GM19239 (cell line): ENCODE results near the gene SMARCAD1.

Source experiments
- DNase-seq: peaks from one replicate; pipeline ENCODE4 v3.0.0; 2011; ENCODE audit warnings: low spot score; ENCODE audit not compliant: insufficient read length
- FAIRE-seq: peaks from 2 replicates; lab custom pipeline; 2011; peaks lifted over from hg19 to GRCh38; lab: Jason Lieb, UNC

Gene SMARCAD1

GRCh38 chr4:94207469-94208224, at the start of gene SMARCAD1:
Gene SMARCAD1, plus strand, starts transcription at chr4:94207865. Its CDS starts 530 bp downstream, at chr4:94208395.
- FAIRE-seq: peak; percentile 98

GRCh38 chr4:94158883-94159282, 48.8 kb upstream of the SMARCAD1 start:
- DNase-seq: no peak
- FAIRE-seq: no peak

More at GRCh38 chr4:94207469-94208224, at the start of gene SMARCAD1:
- peak; percentile 54 for DNase-seq

GRCh38 chr4:94159790-94160189, 47.9 kb upstream of the SMARCAD1 start:
- no peak for FAIRE-seq
- no peak for DNase-seq

GRCh38 chr4:94160774-94161173, 46.9 kb upstream of the SMARCAD1 start:
- no peak for DNase-seq
- no peak for FAIRE-seq

- FAIRE-seq (no peak), DNase-seq (no peak)
These were observed 42.4 kb upstream of the SMARCAD1 start for GRCh38 chr4:94165256-94165655.

GRCh38 chr4:94168321-94168720, 39.3 kb upstream of the SMARCAD1 start:
- FAIRE-seq (no peak), DNase-seq (no peak)

GRCh38 chr4:94169803-94170372, 37.8 kb upstream of the SMARCAD1 start:
- no peak for DNase-seq
- FAIRE-seq: no peak

- DNase-seq: no peak
- FAIRE-seq: no peak
These were observed 36.0 kb upstream of the SMARCAD1 start for GRCh38 chr4:94171616-94172015.

GRCh38 chr4:94175553-94176261, 32.0 kb upstream of the SMARCAD1 start:
- no peak for FAIRE-seq
- DNase-seq: no peak

GRCh38 chr4:94177822-94178221, 29.8 kb upstream of the SMARCAD1 start:
- DNase-seq (no peak), FAIRE-seq (no peak)

- DNase-seq (no peak), FAIRE-seq (no peak)
These were observed 25.9 kb upstream of the SMARCAD1 start for GRCh38 chr4:94181815-94182214.

- DNase-seq (no peak), FAIRE-seq (no peak)
These were observed 4.9 kb upstream of the SMARCAD1 start for GRCh38 chr4:94202769-94203168.

GRCh38 chr4:94208266-94208665, 601 bp downstream of the SMARCAD1 start:
- FAIRE-seq (peak; percentile 78), DNase-seq (no peak)

- DNase-seq: no peak
- no peak for FAIRE-seq
These were observed 1.3 kb downstream of the SMARCAD1 start for GRCh38 chr4:94208918-94209317.

- DNase-seq (no peak), FAIRE-seq (no peak)
These were observed 4.2 kb downstream of the SMARCAD1 start for GRCh38 chr4:94211861-94212260.

GRCh38 chr4:94214703-94215319, 7.1 kb downstream of the SMARCAD1 start:
- FAIRE-seq: no peak
- no peak for DNase-seq

- FAIRE-seq: no peak
- DNase-seq: no peak
These were observed 8.7 kb downstream of the SMARCAD1 start for GRCh38 chr4:94216394-94216793.

GRCh38 chr4:94219402-94219801, 11.7 kb downstream of the SMARCAD1 start:
- DNase-seq (no peak), FAIRE-seq (no peak)

GRCh38 chr4:94221916-94222315, 14.3 kb downstream of the SMARCAD1 start:
- no peak for DNase-seq
- no peak for FAIRE-seq

GRCh38 chr4:94225449-94225848, 17.8 kb downstream of the SMARCAD1 start:
- DNase-seq (no peak), FAIRE-seq (no peak)

GRCh38 chr4:94226763-94227162, 19.1 kb downstream of the SMARCAD1 start:
- FAIRE-seq (no peak), DNase-seq (no peak)
